GM12875 (cell line): ENCODE results near the gene POGZ.

Experiments used
- H3K4me3 ChIP-seq: one replicate; pipeline ENCODE4 v1.5.1; 2011; ENCODE audit warnings: low read depth, low read length, control low read depth
- CTCF ChIP-seq: IDR thresholded peaks from 2 replicates; pipeline ENCODE4 v1.5.1; 2011; ENCODE audit warnings: low read depth, mild to moderate bottlenecking, control low read depth, inconsistent platforms, low read length, moderate library complexity, borderline replicate concordance; ENCODE audit not compliant: insufficient read depth

The POGZ gene

GRCh38 chr1:151502035-151502700 lies 42.9 kb upstream of the POGZ start:
- TF ChIP-seq CTCF = no peak
- H3K4me3 ChIP-seq = no peak overlapping the region

- peak; percentile 11; the same call in 1 of the 2 replicates for TF ChIP-seq CTCF
- no peak overlapping the region for H3K4me3 ChIP-seq
Measured at GRCh38 chr1:151501474-151501873, 42.2 kb upstream of the POGZ start.

- no peak for TF ChIP-seq CTCF
- no peak overlapping the region for H3K4me3 ChIP-seq
Measured at GRCh38 chr1:151499930-151500329, 40.6 kb upstream of the POGZ start.

- H3K4me3 ChIP-seq = no peak overlapping the region
- TF ChIP-seq CTCF = no peak
Measured at GRCh38 chr1:151499365-151499764, 40.1 kb upstream of the POGZ start.

GRCh38 chr1:151495316-151495715 lies 36.0 kb upstream of the POGZ start:
- H3K4me3 ChIP-seq = no peak overlapping the region
- TF ChIP-seq CTCF = no peak

- H3K4me3 ChIP-seq = no peak overlapping the region
Measured at GRCh38 chr1:151494741-151495281, 35.5 kb upstream of the POGZ start.

More at GRCh38 chr1:151494741-151495281, 35.5 kb upstream of the POGZ start:
- TF ChIP-seq CTCF = no peak
